Fibroblast of skin of right biceps (primary cell): ENCODE measurements around the gene CNNM1.

ENCODE experiments used
- DNase-seq: peaks from one replicate; pipeline ENCODE4 v3.0.0-alpha.2; 2013

Gene CNNM1

DNA sequence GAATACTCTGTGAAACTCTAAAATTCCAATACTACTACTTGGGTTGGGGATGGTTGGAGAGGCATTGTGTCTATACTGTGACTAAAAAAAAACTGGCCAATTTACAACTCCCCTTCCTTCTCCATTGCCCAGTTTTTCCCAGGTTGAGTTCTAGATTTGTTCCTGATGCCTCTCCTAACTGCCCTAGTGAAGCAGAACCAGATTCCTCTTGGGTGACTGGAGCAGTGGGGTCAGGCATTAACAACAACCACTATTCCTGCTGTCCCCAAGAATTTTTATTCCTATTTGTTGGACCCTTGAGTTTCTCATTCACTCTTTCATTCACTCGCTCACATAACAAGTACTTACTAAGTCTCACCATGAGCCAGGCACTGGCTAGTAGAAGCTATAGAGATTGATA is 95.5 kb downstream of the CNNM1 start:
- DNase-seq: no peak

DNA sequence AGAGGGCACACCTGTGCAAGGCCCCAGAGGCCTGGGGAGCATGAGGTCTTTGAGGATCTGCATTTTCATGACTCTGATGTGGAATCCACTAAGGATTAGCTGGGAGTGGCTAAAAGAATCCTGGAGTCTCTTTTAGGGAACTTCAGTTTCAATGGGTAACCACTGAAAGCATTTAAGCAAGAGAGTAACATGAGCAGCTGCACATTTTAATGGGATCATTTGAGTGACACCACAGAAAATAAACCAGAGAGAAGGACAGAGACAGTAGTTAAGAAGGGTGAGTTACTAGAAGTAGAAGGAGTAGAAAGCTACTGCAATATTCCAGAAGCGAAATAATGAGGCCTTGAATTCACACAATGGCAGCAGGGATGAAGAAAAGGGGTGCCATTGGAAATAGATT is 96.0 kb downstream of the CNNM1 start:
- no peak for DNase-seq

DNA sequence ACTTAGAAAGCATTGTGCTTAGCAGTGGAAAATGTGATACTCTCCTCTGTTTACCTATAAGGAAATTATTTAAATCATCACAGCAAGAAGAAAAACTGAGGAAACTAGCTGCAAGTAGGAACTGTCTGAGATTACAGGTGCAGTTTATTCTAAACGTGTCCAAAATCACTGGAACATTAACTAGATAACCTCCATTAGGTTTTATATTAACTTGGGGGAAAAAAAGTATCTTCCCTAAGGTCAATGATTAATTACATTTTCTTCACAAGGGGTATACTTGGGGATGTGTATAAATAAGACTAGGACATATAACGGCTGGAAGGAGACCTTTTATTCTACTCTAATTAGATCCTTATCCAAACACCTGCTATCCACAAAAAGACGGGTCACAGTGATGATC is 97.5 kb downstream of the CNNM1 start:
- DNase-seq: no peak

DNA sequence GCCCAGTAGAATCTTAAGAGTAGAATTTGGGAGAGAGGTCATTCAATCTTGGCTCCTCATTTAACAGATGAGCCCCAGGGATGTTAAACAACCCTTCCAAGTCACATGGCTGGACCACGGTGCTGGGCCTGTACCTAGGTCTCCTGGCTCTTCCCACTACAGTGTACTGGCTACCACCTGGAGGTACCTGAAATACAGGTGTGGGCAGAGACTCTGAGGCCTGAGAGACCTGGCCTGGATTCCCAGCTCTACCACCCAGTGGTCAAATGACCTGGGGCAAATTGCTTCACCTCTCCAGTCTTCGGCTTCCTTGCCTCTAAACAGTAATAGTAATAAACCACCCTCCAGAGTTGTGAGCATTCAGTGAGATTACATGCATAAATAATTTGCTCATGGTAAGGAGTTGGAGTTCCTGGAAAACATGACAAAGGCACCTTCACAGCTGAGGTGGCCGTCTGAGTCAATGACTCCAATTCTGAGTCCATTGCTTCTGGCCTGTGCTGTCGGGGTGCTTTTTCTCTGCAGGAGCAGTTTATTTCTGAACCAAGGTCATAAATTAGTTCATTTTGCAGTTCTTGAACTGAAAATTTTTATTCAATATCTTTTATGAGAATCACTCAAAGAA is 98.5 kb downstream of the CNNM1 start:
- DNase-seq: no peak

DNA sequence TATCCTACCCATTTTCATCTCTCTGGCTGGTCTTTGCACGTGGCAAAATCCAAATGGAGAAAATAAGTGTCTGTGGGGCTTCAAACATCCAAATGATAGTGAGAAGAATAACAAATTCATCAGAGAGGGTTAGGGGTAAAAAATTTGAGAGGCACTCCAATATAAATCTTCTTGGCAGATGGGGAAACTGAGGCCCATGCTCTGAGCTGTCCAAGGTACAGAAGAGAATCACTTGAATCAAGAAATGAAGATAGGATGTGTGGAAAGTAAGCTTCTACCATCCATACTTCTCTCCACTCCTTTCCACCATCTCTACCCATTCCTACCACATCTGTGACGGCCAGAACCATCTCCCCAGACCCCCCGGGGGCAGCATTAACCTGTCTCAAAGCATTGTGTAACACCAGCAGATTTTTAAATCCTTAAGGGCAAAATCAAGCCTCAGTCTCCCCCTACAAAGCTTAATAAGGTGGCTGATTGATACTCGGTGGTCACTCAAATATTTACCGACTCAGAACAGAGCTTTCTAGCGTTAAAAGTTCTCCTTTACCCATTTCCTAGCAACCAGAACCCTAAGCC is 100.5 kb downstream of the CNNM1 start:
- no peak for DNase-seq

DNA sequence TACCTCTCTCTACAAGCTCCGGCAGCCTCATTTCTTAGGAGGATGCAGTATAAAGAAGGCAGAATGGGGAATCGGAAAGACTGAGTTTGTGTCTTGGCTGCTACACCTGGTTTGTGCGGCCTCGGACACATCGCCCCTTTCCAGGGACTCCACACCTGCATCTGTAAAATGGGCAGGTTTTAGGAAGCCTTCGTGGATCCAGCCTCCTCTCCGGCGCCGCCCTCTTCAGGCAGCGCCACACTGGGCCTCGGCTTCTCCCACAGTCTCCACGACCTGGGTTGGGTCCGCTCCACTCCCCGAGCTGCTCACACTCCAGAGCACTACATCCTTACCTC is 100.9 kb downstream of the CNNM1 start:
- peak; percentile 9 for DNase-seq

DNA sequence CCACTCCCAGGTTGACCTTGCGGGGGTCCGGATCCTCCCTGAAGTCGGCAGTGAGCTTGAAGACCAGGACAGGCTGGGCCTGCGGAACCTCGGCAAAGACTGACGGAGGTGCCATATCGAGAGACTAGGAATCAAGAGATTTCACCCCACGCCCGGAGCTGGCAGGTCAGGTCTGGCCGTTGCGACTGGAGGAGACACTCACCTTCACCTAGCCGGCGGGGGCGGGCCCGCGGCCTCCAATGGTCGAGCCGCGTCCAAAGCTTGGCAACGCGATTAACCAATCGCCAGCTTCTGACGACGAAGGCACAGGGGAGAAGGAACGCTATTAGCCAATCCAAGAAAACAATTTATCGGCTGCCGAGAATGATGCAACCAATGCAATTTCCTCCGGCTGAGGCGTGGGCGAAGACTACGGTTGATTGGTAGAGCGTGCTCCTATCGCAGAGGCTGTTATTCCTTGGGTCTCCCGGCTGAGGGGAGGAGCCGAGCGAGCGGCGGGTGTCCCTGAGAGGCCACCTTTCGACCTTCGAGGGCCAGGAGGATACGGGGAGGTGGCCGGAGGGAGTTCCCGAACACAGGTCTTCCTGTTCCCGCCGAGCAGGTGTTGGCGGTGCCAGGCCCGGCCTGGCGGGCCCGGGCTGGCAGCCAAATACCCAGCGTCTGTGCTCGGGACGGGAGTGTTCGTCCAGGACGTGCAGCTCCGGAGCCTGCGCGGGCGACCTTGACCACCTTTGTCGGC is 101.5 kb downstream of the CNNM1 start, which contains the start of gene GOT1:
Gene GOT1, minus strand, starts transcription at position 174 of the 739 bp plus-strand sequence. Its CDS starts 59 bp downstream, at position 115.
- peak; percentile 99 for DNase-seq

DNA sequence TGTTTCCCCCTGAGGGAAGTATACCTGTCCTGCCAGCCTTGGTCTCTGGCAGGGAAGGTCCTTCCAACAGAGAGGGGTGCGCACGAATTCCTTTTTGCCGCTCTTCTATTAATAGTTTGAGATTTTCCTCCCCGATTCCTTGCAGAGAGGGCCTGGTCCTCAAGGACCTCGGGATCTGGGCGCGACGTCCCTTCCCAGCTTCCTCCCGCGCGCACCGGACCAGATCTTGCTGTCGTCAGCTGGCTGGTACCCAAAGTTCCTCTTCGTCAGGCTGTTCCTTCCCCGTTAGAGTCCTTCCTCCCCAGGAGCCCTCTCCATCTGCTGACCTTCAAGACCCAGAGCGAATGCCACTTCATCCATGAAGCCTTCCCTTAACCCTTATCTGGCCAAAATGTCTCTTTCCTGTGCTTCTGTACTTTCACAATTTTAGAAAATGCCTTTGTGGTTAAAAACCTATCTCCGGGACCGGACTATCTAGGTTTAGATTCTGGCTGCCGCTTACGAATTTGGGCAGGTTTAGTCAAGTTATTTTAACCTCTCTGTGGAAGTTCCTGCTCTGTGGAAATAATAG is 102.1 kb downstream of the CNNM1 start:
- DNase-seq: peak; percentile 45

DNA sequence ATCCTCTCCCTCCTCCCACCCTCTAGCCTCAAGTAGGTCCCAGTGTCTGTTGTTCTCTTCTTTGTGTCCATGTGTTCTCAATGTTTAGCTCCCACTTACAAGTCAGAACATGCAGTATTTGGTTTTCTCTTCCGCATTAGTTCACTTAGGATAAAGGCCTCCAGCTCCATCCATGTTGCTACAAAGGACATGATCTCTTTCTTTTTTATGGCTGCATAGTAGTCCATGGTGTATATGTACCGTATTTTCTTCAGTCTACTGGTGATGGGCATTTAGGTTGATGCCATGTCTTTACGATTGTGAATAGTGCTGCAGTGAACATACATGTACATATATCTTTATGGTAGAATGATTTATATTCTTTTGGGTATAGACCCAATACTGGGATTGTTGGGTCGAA is 102.9 kb downstream of the CNNM1 start:
- no peak for DNase-seq

DNA sequence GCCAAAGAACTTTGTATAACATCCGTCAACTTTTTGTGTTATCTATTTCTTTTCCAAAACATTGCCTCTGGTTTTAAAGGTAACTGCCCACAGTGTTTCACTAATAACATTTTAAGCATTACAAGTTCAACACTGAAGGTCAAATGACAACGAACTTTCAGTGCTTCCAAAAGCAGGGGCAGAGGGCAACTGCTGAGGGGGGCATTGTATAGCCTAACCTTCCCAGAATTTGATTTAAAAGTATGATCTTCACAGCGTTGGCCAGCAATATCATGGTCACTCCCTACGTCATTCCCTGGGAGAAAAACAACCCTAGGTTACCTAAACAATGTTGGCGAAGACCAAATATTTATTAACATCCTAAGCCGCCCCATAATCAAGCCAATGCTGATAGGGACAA is 103.7 kb downstream of the CNNM1 start:
- no peak for DNase-seq

DNA sequence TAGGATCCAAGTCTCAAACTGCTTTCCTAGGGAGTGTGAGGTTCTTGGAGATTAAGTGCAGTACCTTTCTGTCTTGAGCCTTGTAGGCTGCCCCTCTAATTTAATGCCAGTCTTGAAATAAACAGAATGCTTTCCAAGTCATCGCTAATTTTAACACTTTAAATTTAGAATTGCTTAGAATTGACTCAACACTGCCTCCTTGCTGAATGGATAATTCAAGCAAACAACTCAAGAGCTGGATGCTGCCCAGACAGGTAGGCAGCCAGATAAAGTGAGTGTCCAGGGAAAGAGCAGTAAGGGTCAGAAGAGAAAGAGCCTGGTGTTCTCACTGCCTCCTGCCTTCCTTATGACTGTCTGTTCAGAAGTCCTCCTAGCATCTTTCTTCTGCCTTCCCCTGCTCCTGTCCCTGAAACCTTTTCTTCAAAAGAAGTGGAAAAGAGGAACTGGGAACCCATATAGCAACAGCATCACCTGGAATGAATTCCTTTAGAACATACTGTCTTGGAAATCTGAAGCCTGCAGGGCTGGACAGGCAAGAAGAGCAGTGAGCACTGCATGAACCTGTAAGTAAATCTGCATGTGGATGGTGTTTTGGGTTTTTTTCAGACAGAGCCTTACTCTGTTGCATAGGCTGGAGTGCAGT is 104.3 kb downstream of the CNNM1 start:
- DNase-seq: no peak

DNA sequence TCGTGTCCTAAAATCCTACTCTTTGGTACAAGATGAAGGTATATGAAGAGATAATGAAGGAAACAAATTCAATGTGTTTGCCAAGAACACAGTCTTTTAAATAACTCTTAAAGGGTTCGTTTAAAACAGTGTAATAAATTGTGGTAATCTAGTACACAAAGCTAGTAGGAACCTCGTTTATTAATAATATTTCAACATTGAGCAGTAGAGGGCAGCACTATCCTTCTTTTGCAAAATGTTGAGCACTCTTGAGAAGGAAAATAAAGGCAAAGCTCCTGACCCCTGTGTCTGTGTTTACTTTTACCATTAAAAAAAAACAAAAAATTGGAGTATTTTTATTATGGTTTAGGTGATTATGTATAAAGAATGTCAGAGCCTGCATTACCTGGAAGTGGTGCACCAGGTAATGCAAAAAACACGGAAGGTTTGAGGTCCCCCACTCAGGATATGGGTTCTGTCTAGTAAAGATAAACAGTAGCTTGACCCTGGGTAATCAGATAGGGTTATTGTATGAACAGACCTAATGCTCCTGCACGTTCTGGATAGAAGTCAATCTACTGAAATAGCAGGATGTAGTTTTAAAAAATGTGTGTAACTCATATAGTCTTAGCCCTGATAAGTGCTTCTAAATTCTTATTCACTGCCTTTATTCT is 107.0 kb downstream of the CNNM1 start:
- DNase-seq: peak; percentile 46

DNA sequence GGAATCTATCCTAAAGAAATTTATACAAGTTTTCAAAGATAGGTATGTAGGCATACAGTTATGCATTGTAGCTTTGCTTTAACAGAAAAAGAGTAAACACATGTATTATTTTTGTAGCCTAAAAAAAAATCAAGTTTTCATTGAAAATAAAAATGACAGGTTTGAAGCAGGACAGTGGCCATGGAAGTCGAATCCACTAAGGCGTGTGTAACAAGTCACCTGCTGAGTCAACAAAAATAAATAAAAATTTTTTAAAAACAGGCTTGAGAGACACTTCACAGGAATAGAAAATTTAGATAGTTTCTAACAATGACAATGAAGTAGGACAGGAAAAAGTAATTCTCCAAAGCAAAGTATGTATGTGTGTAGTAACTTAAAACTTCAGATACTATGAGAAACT is 109.7 kb downstream of the CNNM1 start:
- no peak for DNase-seq

DNA sequence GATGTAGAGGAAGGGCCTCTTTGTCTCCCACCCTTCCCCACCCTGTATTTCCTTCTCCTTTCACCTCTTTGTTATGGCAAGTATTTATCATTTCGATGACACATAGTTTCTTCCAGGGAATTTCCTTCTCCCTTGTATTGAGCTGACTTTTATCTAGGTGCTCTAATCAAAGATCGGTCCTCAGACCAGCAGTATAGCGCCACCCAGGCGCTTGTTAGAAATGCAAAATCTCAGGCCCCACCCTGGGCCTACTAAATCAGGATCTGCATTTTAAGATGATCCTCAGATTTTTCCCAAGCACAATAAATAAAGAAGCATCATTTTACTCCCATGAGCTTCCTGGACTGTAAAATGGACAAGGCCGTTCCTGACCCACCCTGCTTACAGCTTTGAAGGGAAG is 113.2 kb downstream of the CNNM1 start:
- no peak for DNase-seq

DNA sequence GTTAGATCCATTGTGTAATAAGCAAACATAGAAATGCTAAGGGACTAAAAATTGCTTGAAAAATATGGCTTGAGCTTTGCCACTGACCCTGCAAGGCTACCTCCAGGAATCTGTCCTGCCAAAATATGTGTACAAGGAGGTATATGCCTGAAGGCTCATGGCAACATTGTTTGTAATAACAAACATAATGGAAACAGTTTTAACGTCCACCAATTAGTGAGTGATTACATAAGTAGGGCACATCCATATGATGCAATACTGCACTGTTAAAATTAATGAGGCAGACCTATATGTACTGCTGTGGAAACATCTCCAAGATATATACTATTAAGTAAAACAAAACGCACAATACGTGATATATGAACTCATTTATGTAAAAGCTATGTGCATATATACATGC is 114.3 kb downstream of the CNNM1 start:
- no peak for DNase-seq
